Measurements from ENCODE around the gene SHC4.

DNA sequence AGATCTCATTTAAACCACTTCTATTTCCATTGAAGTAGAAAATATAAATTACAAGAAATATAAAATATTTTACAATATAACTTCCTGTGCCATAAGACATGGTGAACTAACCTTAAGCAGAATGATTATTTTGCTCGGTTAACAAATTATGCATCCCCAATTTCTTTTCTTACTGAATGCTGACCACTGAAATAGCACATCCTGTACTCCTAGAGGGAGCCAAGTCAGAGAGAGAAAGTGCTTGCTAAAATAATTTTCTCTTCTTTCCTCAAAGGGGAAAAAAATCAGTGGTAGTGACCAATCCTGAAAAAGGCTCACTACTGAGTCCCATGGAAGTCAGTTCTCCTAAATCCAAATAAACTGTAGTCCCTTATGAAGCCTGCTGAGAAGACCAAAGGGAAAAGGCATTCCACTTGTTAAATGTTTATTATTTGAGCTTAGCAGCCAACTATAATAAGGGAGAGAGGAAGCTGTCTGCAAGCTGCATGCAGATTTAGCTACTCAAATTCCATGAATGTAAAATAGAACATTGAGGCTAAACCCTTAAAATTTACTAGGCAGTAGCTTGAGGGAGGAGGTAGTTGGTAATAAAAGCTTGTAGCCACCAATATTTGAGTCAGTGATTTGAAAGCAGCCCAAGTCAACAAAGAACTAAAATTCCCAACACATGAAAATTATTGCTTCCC lies 185.9 kb downstream of the SHC4 start:
- TF ChIP-seq, protein P1, sequence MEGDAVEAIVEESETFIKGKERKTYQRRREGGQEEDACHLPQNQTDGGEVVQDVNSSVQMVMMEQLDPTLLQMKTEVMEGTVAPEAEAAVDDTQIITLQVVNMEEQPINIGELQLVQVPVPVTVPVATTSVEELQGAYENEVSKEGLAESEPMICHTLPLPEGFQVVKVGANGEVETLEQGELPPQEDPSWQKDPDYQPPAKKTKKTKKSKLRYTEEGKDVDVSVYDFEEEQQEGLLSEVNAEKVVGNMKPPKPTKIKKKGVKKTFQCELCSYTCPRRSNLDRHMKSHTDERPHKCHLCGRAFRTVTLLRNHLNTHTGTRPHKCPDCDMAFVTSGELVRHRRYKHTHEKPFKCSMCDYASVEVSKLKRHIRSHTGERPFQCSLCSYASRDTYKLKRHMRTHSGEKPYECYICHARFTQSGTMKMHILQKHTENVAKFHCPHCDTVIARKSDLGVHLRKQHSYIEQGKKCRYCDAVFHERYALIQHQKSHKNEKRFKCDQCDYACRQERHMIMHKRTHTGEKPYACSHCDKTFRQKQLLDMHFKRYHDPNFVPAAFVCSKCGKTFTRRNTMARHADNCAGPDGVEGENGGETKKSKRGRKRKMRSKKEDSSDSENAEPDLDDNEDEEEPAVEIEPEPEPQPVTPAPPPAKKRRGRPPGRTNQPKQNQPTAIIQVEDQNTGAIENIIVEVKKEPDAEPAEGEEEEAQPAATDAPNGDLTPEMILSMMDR (conservative IDR thresholded peaks at IDR 0.05 in 1 of 2, IDR thresholded peaks at IDR 0.05 in 1 of 2; ENCODE audit: extremely low read depth in 1 of 2, insufficient read depth in 1 of 2, low read depth in 1 of 2, low read length in 2 of 2): no peak
- no peak for TF ChIP-seq EZH2 (IDR thresholded peaks at IDR 0.05; ENCODE audit: borderline replicate concordance, low read length)
